Suprapubic skin (tissue), 4 donors: ENCODE data around the gene CACNA2D3.

Source experiments
- EP300 ChIP-seq: sonication (generic); formaldehyde crosslinking; IDR thresholded peaks from one replicate; pipeline ENCODE4 v1.6.1; 2017; ENCODE audit warnings: antibody characterized with exemption
- POLR2A ChIP-seq, 2 donors: fragments of 450-650 bp; IDR thresholded peaks; one replicate each; pipeline ENCODE4 v1.6.1; 2017; ENCODE audit warnings: antibody characterized with exemption in 2 of 2, mild to moderate bottlenecking in 2 of 2, moderate library complexity in 2 of 2
- POLR2AphosphoS5 ChIP-seq, 3 donors: sonication (generic); formaldehyde crosslinking; IDR thresholded peaks; one replicate each; pipeline ENCODE4 v1.6.1; 2017; ENCODE audit warnings: antibody characterized with exemption in 3 of 3
- TF ChIP-seq, protein P1 (sequence below), 2 donors: fragments of 200-600 bp in 1 of 2; fragments of 450-650 bp in 1 of 2; sonication (generic) in 1 of 2; IDR thresholded peaks; one replicate each; pipeline ENCODE4 v1.5.1; 2016 to 2019; ENCODE audit warnings: antibody characterized with exemption in 2 of 2, mild to moderate bottlenecking in 1 of 2, moderate library complexity in 1 of 2

GRCh38 chr3:54171509-54171908, 49.2 kb downstream of the CACNA2D3 start:
- TF ChIP-seq, protein P1, sequence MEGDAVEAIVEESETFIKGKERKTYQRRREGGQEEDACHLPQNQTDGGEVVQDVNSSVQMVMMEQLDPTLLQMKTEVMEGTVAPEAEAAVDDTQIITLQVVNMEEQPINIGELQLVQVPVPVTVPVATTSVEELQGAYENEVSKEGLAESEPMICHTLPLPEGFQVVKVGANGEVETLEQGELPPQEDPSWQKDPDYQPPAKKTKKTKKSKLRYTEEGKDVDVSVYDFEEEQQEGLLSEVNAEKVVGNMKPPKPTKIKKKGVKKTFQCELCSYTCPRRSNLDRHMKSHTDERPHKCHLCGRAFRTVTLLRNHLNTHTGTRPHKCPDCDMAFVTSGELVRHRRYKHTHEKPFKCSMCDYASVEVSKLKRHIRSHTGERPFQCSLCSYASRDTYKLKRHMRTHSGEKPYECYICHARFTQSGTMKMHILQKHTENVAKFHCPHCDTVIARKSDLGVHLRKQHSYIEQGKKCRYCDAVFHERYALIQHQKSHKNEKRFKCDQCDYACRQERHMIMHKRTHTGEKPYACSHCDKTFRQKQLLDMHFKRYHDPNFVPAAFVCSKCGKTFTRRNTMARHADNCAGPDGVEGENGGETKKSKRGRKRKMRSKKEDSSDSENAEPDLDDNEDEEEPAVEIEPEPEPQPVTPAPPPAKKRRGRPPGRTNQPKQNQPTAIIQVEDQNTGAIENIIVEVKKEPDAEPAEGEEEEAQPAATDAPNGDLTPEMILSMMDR (IDR thresholded peaks at IDR 0.05): no peak
- TF ChIP-seq POLR2AphosphoS5 (IDR thresholded peaks at IDR 0.05) (no peak), POLR2A (IDR thresholded peaks at IDR 0.05) (no peak), EP300 (no peak)
